Thoracic aorta (tissue), 2 donors: ENCODE data around the gene RAB40B. TPM values are rescaled to one million over a fixed set of nuclear protein-coding genes. Genes with fewer than 3 reads are reported as not detected.

ENCODE experiments used
- ATAC-seq: fragments of 150-250 bp; one replicate; pipeline ENCODE4 v1.8.0; 2017; ENCODE audit warnings: low read depth; ENCODE audit not compliant: insufficient number of reproducible peaks, low FRiP score
- DNase-seq: peaks from one replicate; pipeline ENCODE4 v3.0.0-alpha.2; 2020; ENCODE audit warnings: low spot score
- H3K27ac ChIP-seq, 2 donors: fragments of 200-600 bp; sonication (generic); 1 replicate in 1 of 2; 2 replicates in 1 of 2; pipeline ENCODE4 v1.5.1; 2016; ENCODE audit warnings: mild to moderate bottlenecking in 2 of 2, moderate library complexity in 2 of 2
- H3K27me3 ChIP-seq: fragments of 200-600 bp; sonication (generic); replicated peaks from 2 replicates; pipeline ENCODE4 v1.6.0; 2016; ENCODE audit warnings: mild to moderate bottlenecking; ENCODE audit not compliant: insufficient read depth
- H3K36me3 ChIP-seq: fragments of 200-600 bp; sonication (generic); one replicate; pipeline ENCODE4 v1.5.1; 2016
- H3K4me1 ChIP-seq, 2 donors: fragments of 200-600 bp; sonication (generic); 1 replicate in 1 of 2; 2 replicates in 1 of 2; pipeline versions ENCODE4 v1.5.1 to v1.6.0; 2016; ENCODE audit warnings: low read depth in 2 of 2, mild to moderate bottlenecking in 1 of 2; ENCODE audit not compliant: control insufficient read depth in 1 of 2
- H3K4me3 ChIP-seq: fragments of 200-600 bp; sonication (generic); 2 replicates; pipeline ENCODE4 v1.5.1; 2016; ENCODE audit warnings: mild to moderate bottlenecking
- H3K9me3 ChIP-seq: fragments of 200-600 bp; sonication (generic); 2 replicates; pipeline ENCODE4 v1.5.1; 2016
- CTCF ChIP-seq: fragments of 200-600 bp; sonication (generic); IDR thresholded peaks from one replicate; pipeline ENCODE4 v1.5.1; 2019; ENCODE audit warnings: antibody characterized with exemption
- total RNA-seq, 2 donors: library from RNA; depleted of rRNA; stranded (reverse); fragments of >200 nt; gene quantifications; one replicate each; pipeline versions ENCODE4 v1.1.0 to v1.2.3, GENCODE V29; 2016

The RAB40B gene
- total RNA-seq, 2 donors from 2014 or later, result 17.3 to 21.1 TPM

- ATAC-seq (no peak), DNase-seq (no peak)
- H3K27me3 ChIP-seq, result no peaks in the 10 kb centered on the region
- no peaks in the 10 kb centered on the region for H3K36me3 ChIP-seq
- peaks cover 0 to under 1% of the 10 kb centered on the region in 2 donors for H3K4me1 ChIP-seq
- H3K4me3 ChIP-seq, result no peak overlapping the region
- H3K9me3 ChIP-seq, result no peaks in the 10 kb centered on the region
- no peak overlapping the region for H3K27ac ChIP-seq
- TF ChIP-seq CTCF, result no peak
Measured at GRCh38 chr17:82674656-82675475, 23.6 kb downstream of the RAB40B start.

GRCh38 chr17:82670661-82671450, 27.6 kb downstream of the RAB40B start:
- no peaks in the 10 kb centered on the region for H3K36me3 ChIP-seq
- ATAC-seq (no peak), DNase-seq (no peak)
- no peak overlapping the region for H3K4me3 ChIP-seq
- no peaks in the 10 kb centered on the region for H3K27me3 ChIP-seq
- no peaks in the 10 kb centered on the region for H3K9me3 ChIP-seq
- no peak for TF ChIP-seq CTCF
- H3K27ac ChIP-seq, result peak overlapping the region in 1 of 2 donors; percentile 34
- peaks cover 0 to 6% of the 10 kb centered on the region in 2 donors for H3K4me1 ChIP-seq

GRCh38 chr17:82668631-82669099, 29.8 kb downstream of the RAB40B start:
- H3K27ac ChIP-seq, result no peak overlapping the region
- TF ChIP-seq CTCF, result peak; percentile 23
- peaks cover 0 to 6% of the 10 kb centered on the region in 2 donors for H3K4me1 ChIP-seq
- H3K9me3 ChIP-seq, result no peaks in the 10 kb centered on the region
- no peaks in the 10 kb centered on the region for H3K27me3 ChIP-seq
- ATAC-seq (no peak), DNase-seq (no peak)
- H3K4me3 ChIP-seq, result peak overlapping the region; percentile 30
- H3K36me3 ChIP-seq, result no peaks in the 10 kb centered on the region

GRCh38 chr17:82668024-82668630, 30.4 kb downstream of the RAB40B start:
- ATAC-seq (no peak), DNase-seq (no peak)
- H3K27ac ChIP-seq, result no peak overlapping the region
- H3K9me3 ChIP-seq, result no peaks in the 10 kb centered on the region
- peaks cover 0 to 6% of the 10 kb centered on the region in 2 donors for H3K4me1 ChIP-seq
- no peak overlapping the region for H3K4me3 ChIP-seq
- TF ChIP-seq CTCF, result no peak
- no peaks in the 10 kb centered on the region for H3K36me3 ChIP-seq
- no peaks in the 10 kb centered on the region for H3K27me3 ChIP-seq

- no peaks in the 10 kb centered on the region for H3K27me3 ChIP-seq
- H3K36me3 ChIP-seq, result no peaks in the 10 kb centered on the region
- H3K4me1 ChIP-seq, result peaks cover 0 to 6% of the 10 kb centered on the region in 2 donors
- DNase-seq (no peak), ATAC-seq (no peak)
- no peak overlapping the region for H3K4me3 ChIP-seq
- TF ChIP-seq CTCF, result no peak
- no peak overlapping the region for H3K27ac ChIP-seq
- H3K9me3 ChIP-seq, result no peaks in the 10 kb centered on the region
Measured at GRCh38 chr17:82667668-82668000, 30.9 kb downstream of the RAB40B start.
